MCF 10A (cell line): ENCODE data around the gene SHROOM3. TPM values are rescaled to one million over a fixed set of nuclear protein-coding genes. Genes with fewer than 3 reads are reported as not detected.

Experiments used
- BruUV-seq: library from RNA; stranded (reverse); fragments of 400-500 nt; replicated peaks from 2 replicates; lab custom pipeline; 2021; lab: Mats Ljungman, UMichigan
- CTCF ChIA-PET: fragments of 300-600 bp; sonication (Branson Sonifier 250); formaldehyde crosslinking; extraction: SDS; loops from one replicate; lab custom pipeline; 2021; ENCODE audit warnings: antibody characterized with exemption, inconsistent platforms; lab: Yijun Ruan, JAX
- POLR2A ChIA-PET: fragments of 300-600, 350-650 bp; sonication (Branson Sonifier 250); formaldehyde crosslinking; extraction: SDS; loops from one replicate; lab custom pipeline; 2020; ENCODE audit warnings: antibody characterized with exemption, inconsistent platforms; lab: Yijun Ruan, JAX
- DNase-seq: peaks from one replicate; pipeline ENCODE4 v3.0.0-alpha.2; 2018; ENCODE audit not compliant: unreplicated experiment
- H3K27ac Mint-ChIP-seq: one replicate; pipeline ENCODE4 v1.8.0; 2022; ENCODE audit warnings: mild to moderate bottlenecking, low read depth, mixed read lengths; ENCODE audit not compliant: unreplicated experiment
- H3K27me3 Mint-ChIP-seq: one replicate; pipeline ENCODE4 v1.8.0; 2022; ENCODE audit warnings: mixed read lengths; ENCODE audit not compliant: insufficient read depth, unreplicated experiment
- H3K36me3 Mint-ChIP-seq: one replicate; pipeline ENCODE4 v1.8.0; 2022; ENCODE audit warnings: mild to moderate bottlenecking, moderate library complexity, mixed read lengths; ENCODE audit not compliant: insufficient read depth, unreplicated experiment
- H3K4me1 Mint-ChIP-seq: one replicate; pipeline ENCODE4 v1.8.0; 2022; ENCODE audit warnings: mixed read lengths; ENCODE audit not compliant: insufficient read depth, unreplicated experiment
- H3K4me3 Mint-ChIP-seq: one replicate; pipeline ENCODE4 v1.8.0; 2022; ENCODE audit warnings: mild to moderate bottlenecking, moderate library complexity, mixed read lengths; ENCODE audit not compliant: unreplicated experiment
- H3K9me3 Mint-ChIP-seq: one replicate; pipeline ENCODE4 v1.8.0; 2022; ENCODE audit warnings: mixed read lengths; ENCODE audit not compliant: unreplicated experiment
- CTCF ChIP-seq: fragments of 200-600 bp; IDR thresholded peaks from one replicate; pipeline ENCODE4 v1.8.0; 2022; ENCODE audit warnings: antibody characterized with exemption, mild to moderate bottlenecking; ENCODE audit not compliant: unreplicated experiment
- intact Hi-C: fragments of 100-400 bp; cut with micrococcal nuclease; formaldehyde crosslinking; loops from 2 replicates; pipeline ENCODE4 v1.14.1; 2022
- total RNA-seq: library from RNA; stranded (reverse); gene quantifications from 2 replicates; pipeline ENCODE4 v1.2.3, GENCODE V29; 2022

The SHROOM3 gene
- total RNA-seq, 1 experiment from 2014 or later, result 20.7 TPM

- DNase-seq, result no peak
- Mint-ChIP-seq H3K27ac (peak overlapping the region; percentile 87), H3K36me3 (no peaks in the 10 kb centered on the region), H3K4me3 (peak overlapping the region; percentile 21), H3K9me3 (no peaks in the 10 kb centered on the region), H3K27me3 (no peaks in the 10 kb centered on the region), H3K4me1 (peaks cover 20% of the 10 kb centered on the region)
- no peak for TF ChIP-seq CTCF
- CTCF ChIA-PET, result interaction anchor here (0.7 to 1.0 kb wide), 3 partner anchors 8 to 119 kb away, joined by 3 to 4 read pairs (median 3); no protein-coding TSS in a partner anchor
- BruUV-seq, result no TSS peak
- intact Hi-C loops, result no loop called here
- POLR2A ChIA-PET, result interaction anchor here (0.7 to 1.7 kb wide), 4 partner anchors 18 to 98 kb away, joined by 3 to 8 read pairs (median 3); no protein-coding TSS in a partner anchor
Measured at GRCh38 chr4:76590798-76591281, 155.8 kb downstream of the SHROOM3 start.

GRCh38 chr4:76591992-76592391 is 157.0 kb downstream of the SHROOM3 start:
- intact Hi-C loops, result no loop called here
- Mint-ChIP-seq H3K9me3 (no peaks in the 10 kb centered on the region), H3K4me1 (peaks cover 20% of the 10 kb centered on the region), H3K36me3 (no peaks in the 10 kb centered on the region), H3K4me3 (no peak overlapping the region), H3K27me3 (no peaks in the 10 kb centered on the region), H3K27ac (no peak overlapping the region)
- ChIA-PET POLR2A (interaction anchor here (0.7 to 1.6 kb wide), 4 partner anchors 9 to 73 kb away, joined by 3 to 4 read pairs (median 4); no protein-coding TSS in a partner anchor), CTCF (interaction anchor here (0.6 to 0.7 kb wide), 2 partner anchors 10 to 37 kb away, joined by 3 to 5 read pairs; no protein-coding TSS in a partner anchor)
- no peak for DNase-seq
- TF ChIP-seq CTCF, result no peak
- no TSS peak for BruUV-seq

- Mint-ChIP-seq H3K9me3 (no peaks in the 10 kb centered on the region), H3K27me3 (no peaks in the 10 kb centered on the region), H3K4me3 (no peak overlapping the region), H3K36me3 (no peaks in the 10 kb centered on the region), H3K4me1 (peaks cover 20% of the 10 kb centered on the region), H3K27ac (no peak overlapping the region)
- no TSS peak for BruUV-seq
- ChIA-PET CTCF (interaction anchor here (0.6 kb wide), 1 partner anchor 10 kb away, joined by 5 read pairs; no protein-coding TSS in a partner anchor), POLR2A (interaction anchor here (0.7 to 1.1 kb wide), 2 partner anchors 9 to 18 kb away, joined by 3 to 4 read pairs; no protein-coding TSS in a partner anchor)
- DNase-seq, result no peak
- no peak for TF ChIP-seq CTCF
- intact Hi-C loops, result no loop called here
Measured at GRCh38 chr4:76592460-76592859, 157.4 kb downstream of the SHROOM3 start.

DNA sequence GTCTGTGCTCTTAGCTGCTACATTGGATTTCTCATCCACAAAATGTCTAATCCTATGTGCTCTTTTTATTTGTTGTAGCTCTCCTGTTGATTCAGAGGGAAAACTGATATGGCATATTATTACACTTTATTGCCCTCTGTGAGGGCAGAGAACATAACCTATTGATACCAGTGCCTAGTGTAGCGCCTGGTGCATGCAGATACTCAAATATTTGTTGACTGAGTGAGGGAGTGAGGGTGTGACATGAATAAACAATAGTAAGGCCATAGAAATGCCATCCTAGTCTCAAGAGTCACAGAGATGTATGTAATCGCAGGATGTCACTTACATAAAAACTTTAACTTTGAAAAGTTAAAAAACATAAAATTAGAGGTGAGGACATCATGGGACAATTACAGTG is 159.1 kb downstream of the SHROOM3 start:
- CTCF ChIA-PET, result no interaction called here
- intact Hi-C loops, result no loop called here
- POLR2A ChIA-PET, result interaction anchor here (1.5 kb wide), 1 partner anchor 8 kb away, joined by 3 read pairs; no protein-coding TSS in a partner anchor
- Mint-ChIP-seq H3K4me3 (no peak overlapping the region), H3K36me3 (no peaks in the 10 kb centered on the region), H3K4me1 (peaks cover 20% of the 10 kb centered on the region), H3K27me3 (no peaks in the 10 kb centered on the region), H3K27ac (no peak overlapping the region), H3K9me3 (no peaks in the 10 kb centered on the region)
- TF ChIP-seq CTCF, result no peak
- DNase-seq, result no peak
- BruUV-seq, result no TSS peak
